GM19395 (cell line): ENCODE measurements around the gene STK10.
"Not testable (repeated sequence)": the region's sequence is repeated elsewhere in the genome, so short reads cannot be mapped to it uniquely, and the experiment has no call there.

Source experiments
- ATAC-seq: cut with Tn5 transposase; IDR thresholded peaks from one replicate; pipeline ENCODE4 v1.9.1; 2021; ENCODE audit warnings: mild to moderate bottlenecking, moderate library complexity; ENCODE audit not compliant: unreplicated experiment

Gene STK10

DNA sequence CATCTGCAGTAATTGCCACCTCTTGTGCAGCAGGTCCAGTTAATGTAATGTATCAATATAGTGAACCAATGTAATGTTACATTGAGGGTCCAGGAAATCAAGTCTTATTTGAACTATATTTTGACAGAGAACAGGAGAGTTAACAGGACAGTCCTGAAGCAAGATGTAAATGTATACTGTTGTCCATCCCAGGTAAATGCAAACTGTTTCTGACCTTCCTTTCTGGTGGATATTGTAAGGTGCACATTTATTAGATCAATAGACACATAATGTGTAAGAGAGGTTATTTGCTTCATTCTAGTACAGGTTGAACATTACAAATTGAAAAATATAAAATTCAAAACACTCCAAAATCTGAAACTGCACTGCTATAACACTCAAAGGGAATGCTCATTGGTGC, 158.1 kb downstream of the STK10 start:
- ATAC-seq = no peak

DNA sequence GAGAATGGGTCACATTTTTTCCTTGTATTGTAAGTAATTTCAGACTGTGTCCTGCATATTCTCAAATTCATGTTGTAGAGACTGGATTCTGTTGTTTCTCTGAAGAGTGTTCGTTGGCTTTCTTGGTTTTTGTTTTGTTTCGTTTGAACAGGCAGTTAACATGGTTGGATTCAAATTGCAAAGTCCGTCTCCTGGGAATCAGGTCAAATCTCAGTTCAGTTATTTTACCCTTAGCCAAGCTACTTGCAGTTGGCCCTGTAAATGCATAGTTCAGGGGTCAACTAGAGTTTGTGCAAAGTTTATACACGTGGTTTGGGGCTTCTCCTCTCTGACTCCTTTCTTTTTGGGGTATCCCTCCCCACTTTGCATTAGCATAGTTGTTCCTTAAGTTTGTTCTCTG, 159.9 kb downstream of the STK10 start:
- ATAC-seq = no peak

DNA sequence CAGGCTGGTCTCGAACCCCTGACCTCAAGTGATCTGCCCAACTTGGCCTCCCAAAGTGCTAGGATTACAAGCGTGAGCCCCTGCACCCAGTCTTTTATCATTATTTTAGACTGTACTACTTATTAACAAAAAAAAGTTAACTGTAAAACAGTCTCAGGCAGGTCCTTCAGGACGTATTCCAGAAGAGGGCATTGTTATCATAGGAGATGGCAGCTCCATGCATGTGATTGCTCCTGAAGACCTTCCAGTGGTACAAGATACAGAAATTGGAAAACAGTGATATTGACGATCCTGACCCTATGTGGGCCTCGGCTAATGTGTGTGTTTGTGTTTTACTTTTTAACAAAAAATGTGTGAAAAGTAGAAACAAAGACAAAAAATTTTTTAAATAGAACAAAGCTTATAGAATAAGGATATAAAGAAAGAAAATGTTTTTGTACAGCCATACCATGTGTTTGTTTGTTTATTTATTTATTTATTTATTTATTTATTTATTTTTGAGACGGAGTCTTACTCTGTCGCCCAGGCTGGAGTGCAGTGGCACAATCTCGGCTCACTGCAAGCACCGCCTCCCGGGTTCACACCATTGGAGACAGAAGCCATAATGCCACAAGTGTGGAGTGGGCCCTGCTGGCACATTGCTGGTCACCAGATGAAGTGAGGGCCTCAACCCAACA, 167.8 kb downstream of the STK10 start:
- ATAC-seq = not testable (repeated sequence)

GRCh38 chr5:172015346-172015745, 172.7 kb downstream of the STK10 start:
- no peak for ATAC-seq

GRCh38 chr5:172010278-172010677, 177.7 kb downstream of the STK10 start:
- no peak for ATAC-seq

GRCh38 chr5:172009536-172010270, 178.3 kb downstream of the STK10 start:
- no peak for ATAC-seq

GRCh38 chr5:172008689-172009141, 179.3 kb downstream of the STK10 start:
- no peak for ATAC-seq

DNA sequence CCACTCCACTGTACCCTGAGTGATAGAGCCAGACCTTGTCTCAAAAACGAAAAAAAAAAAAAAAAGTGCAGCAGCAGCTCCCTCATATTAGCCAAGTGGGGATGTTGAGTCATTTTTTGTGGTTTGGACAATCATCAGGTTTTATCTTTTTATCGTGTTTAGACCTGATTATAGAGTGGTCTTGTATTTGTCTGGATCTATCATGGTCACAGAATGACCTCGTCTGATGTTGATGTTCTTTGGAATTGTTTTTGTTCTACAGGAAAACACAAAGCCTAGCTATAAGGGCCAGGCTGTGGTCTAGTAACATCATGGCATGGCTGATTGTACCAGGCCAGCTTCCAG, 179.9 kb downstream of the STK10 start:
- no peak for ATAC-seq

- peak; percentile 1 for ATAC-seq
Observed at GRCh38 chr5:172007175-172008110, 180.6 kb downstream of the STK10 start.

GRCh38 chr5:172006321-172007174, 181.5 kb downstream of the STK10 start, which contains the start of gene FBXW11:
Gene FBXW11 (minus strand): TSS chr5:172006638. CDS start chr5:172006502, 136 bp downstream.
- ATAC-seq = peak; percentile 82

GRCh38 chr5:172005708-172006320, 182.2 kb downstream of the STK10 start:
- ATAC-seq = peak; percentile 1

DNA sequence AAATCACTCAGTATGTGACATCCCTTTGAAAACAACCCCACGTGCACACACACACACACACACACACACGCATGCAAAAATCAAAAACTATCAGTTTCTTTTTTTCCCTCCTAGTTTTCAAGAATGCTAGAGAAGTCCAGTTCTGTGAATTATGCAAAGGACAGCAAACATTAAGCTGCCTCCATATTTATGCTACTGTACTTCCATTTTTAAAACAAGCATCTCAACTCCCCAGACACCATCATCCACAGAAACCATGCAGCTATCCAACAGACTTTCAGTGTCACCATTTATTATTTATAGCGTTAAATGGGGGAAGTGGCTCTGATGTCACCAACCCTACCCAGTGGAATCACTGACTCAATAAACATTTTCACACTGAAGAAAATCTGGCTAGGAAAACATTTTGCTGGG, 183.2 kb downstream of the STK10 start:
- ATAC-seq = no peak

DNA sequence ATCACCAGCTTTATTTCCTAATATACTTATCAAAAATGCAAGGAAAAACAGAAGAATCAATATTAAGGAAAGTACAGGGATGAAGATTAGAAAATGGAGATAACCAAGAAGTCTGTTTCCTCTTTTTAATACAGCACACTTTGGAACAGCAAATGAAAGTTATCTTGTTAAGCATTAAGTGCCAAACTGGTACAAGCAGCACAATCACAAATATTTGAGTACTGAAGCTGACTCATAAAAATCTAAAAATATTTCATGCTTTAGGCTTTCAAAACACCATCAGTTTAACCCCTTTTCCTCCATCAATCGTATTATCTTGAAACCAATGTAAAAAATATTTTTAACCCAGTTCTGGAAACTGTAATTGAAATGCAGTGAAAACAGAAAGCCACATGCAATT, 184.3 kb downstream of the STK10 start:
- no peak for ATAC-seq

DNA sequence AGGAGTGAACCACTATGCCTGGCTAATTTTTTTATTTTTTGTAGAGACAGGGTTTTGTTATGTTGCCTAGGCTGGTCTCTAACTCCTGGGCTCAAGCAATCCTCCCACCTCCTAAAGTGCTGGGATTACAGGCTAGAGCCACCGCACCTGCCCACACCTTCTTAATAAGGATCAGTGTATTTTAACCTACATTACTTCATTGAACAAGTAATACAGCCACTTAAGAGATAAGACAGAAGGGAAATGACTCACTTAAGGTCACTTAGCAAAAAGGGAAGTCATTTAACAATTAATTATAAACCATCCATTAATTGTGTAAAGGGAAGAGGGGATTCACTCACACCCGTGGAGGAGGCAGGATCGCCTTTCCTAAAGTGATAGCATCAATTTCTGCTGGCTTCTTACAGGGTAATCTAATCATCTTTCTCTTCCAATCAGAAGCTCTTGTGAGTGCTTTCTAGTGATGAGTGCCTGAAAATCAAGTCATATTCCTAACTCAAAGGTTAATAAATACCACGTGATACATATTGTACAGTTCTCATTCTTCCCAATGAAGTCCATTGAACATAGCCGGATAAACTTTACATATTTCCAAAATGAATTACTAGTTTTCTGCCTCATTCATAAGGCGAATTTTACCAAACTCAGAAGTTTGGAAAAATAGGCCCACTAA, 185.0 kb downstream of the STK10 start:
- ATAC-seq = no peak

DNA sequence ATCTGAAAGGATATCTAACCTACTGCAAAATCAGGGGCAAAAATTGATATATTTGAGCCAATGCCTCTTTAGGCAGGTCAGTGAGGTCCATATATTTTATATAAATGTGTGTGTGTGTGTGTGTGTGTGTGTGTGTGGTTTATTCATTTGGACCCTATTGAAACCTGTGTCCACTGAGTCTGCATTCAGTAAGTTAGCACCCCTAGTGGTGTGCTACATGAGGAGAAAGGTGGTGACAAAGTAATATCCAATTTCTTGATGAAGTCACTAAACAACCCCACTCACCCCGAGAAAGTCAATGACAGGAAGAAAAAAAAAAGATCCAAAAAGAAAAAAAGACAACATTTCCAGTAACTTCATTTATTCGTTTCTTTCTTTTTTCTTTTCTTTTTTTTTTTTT, 185.7 kb downstream of the STK10 start:
- no peak for ATAC-seq

- ATAC-seq = no peak
Observed at GRCh38 chr5:171999877-172000276, 188.1 kb downstream of the STK10 start.

GRCh38 chr5:171999100-171999499, 188.9 kb downstream of the STK10 start:
- ATAC-seq = no peak

DNA sequence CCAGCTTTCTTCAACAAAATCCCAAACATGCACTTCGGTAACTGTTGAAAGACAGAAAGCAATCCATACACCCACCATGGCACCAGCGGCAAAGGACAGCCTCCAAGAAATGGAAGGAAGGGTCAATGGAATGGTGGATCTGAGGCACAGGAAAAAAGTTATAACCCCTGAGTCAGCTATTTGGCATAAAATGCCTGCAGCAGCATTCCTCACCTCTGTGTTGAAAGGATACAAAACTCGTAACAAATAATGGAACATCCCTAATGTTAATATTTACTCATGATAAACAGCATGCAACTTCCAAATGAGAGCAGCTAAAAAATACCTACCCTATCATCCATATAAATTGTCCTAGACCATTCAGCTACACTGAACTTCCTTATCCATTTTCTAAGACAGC, 191.0 kb downstream of the STK10 start:
- no peak for ATAC-seq

- ATAC-seq = no peak
Observed at GRCh38 chr5:171992813-171993212, 195.2 kb downstream of the STK10 start.
